ENCODE results near the gene TYW5. TPM values are rescaled to one million over a fixed set of nuclear protein-coding genes. Genes with fewer than 3 reads are reported as not detected.

The TYW5 gene
- polyA plus RNA-seq, 2 donors = 2.4 to 3.5 TPM

DNA sequence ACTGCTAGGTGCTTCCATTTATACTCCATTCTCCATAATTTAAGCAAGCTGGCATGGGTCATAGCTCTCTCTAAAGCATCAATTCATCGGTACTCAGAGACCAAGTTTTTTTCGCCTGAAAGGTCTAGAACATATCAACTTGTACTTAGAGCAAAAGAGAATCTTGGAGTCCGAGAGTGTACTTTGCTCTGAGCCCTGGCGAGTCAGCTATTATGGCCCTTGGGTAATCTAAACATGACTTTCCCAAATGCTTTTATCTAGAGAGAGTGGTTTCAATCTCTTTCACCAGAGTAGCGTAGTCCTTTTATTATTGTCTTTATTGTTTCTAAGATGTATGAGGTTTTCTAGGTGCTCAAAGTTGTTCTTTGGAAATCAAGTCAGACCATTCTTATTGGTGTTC lies 34.5 kb upstream of the TYW5 start:
- no peaks in the 10 kb centered on the region for H3K4me1 ChIP-seq (ENCODE audit: control insufficient read depth in 2 of 2, insufficient read depth in 2 of 2, low read length in 1 of 2)
- no peak overlapping the region for H3K4me3 ChIP-seq (ENCODE audit: low read depth in 1 of 2, low read length in 2 of 2)
- H3K27ac ChIP-seq (ENCODE audit: low read depth in 2 of 2, low read length in 1 of 2) = no peak overlapping the region
- H3K36me3 ChIP-seq (ENCODE audit: control insufficient read depth in 2 of 2, insufficient read depth in 2 of 2, low read length in 1 of 2) = no peaks in the 10 kb centered on the region
- WGBS, 2 donors = 87 to 94% methylated on average over 5 of the region's 5 CpGs
- H3K27me3 ChIP-seq (ENCODE audit: control insufficient read depth in 1 of 2, insufficient read depth in 2 of 2, low read length in 2 of 2) = no peaks in the 10 kb centered on the region
- H3K9me3 ChIP-seq (ENCODE audit: control insufficient read depth in 2 of 2, insufficient read depth in 1 of 2, low read depth in 1 of 2, low read length in 1 of 2) = no peaks in the 10 kb centered on the region

DNA sequence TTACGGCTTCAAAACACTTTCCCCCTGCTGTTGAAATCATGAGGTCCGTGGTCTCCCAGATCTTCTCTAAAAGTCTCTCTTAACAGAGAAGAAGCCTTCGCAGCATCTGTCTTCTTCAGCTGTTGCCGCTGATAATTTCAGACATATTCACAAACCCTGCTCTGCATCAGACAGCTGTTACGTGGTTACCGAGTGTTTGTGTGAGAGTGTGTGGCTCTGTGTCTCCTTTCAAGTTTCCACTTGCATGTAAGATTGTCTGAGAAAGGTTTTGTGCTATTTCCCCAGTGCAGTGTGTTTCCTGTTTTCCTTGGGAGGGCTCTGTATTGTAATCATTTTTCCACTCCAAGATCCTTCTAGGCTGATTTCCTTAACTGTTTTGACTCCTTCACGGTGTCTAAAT lies 32.9 kb upstream of the TYW5 start:
- no peaks in the 10 kb centered on the region for H3K4me1 ChIP-seq (ENCODE audit: control insufficient read depth in 2 of 2, insufficient read depth in 2 of 2, low read length in 1 of 2)
- H3K36me3 ChIP-seq (ENCODE audit: control insufficient read depth in 2 of 2, insufficient read depth in 2 of 2, low read length in 1 of 2) = no peaks in the 10 kb centered on the region
- H3K9me3 ChIP-seq (ENCODE audit: control insufficient read depth in 2 of 2, insufficient read depth in 1 of 2, low read depth in 1 of 2, low read length in 1 of 2) = no peaks in the 10 kb centered on the region
- no peak overlapping the region for H3K27ac ChIP-seq (ENCODE audit: low read depth in 2 of 2, low read length in 1 of 2)
- H3K27me3 ChIP-seq (ENCODE audit: control insufficient read depth in 1 of 2, insufficient read depth in 2 of 2, low read length in 2 of 2) = no peaks in the 10 kb centered on the region
- no peak overlapping the region for H3K4me3 ChIP-seq (ENCODE audit: low read depth in 1 of 2, low read length in 2 of 2)
- 35 to 44% methylated on average over 7 of the region's 7 CpGs for WGBS, 2 donors

DNA sequence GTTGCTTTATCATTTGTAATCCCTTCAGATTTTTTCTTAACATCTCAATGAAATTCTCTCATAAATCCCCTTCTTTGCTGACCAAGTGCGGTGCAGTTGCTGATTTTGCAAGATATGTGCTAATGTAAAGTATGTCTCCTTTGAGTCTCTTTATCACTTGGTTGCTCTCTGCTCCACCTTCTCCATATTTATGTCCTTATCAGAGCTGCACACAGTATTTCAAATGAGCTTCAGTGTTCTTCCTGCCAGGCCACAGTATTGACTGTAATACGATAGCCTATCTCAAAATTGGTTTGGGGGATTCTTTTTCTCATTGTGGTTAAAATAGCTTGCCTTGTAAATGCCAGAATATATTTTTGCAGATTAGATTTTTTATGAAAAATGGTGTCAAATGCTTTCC lies 32.3 kb upstream of the TYW5 start:
- Histone ChIP-seq H3K27me3 (ENCODE audit: control insufficient read depth in 1 of 2, insufficient read depth in 2 of 2, low read length in 2 of 2) (no peaks in the 10 kb centered on the region), H3K27ac (ENCODE audit: low read depth in 2 of 2, low read length in 1 of 2) (no peak overlapping the region), H3K36me3 (ENCODE audit: control insufficient read depth in 2 of 2, insufficient read depth in 2 of 2, low read length in 1 of 2) (no peaks in the 10 kb centered on the region), H3K9me3 (ENCODE audit: control insufficient read depth in 2 of 2, insufficient read depth in 1 of 2, low read depth in 1 of 2, low read length in 1 of 2) (no peaks in the 10 kb centered on the region), H3K4me3 (ENCODE audit: low read depth in 1 of 2, low read length in 2 of 2) (no peak overlapping the region), H3K4me1 (ENCODE audit: control insufficient read depth in 2 of 2, insufficient read depth in 2 of 2, low read length in 1 of 2) (no peaks in the 10 kb centered on the region)
- 83 to 88% methylated on average over 2 of the region's 2 CpGs for WGBS, 2 donors

DNA sequence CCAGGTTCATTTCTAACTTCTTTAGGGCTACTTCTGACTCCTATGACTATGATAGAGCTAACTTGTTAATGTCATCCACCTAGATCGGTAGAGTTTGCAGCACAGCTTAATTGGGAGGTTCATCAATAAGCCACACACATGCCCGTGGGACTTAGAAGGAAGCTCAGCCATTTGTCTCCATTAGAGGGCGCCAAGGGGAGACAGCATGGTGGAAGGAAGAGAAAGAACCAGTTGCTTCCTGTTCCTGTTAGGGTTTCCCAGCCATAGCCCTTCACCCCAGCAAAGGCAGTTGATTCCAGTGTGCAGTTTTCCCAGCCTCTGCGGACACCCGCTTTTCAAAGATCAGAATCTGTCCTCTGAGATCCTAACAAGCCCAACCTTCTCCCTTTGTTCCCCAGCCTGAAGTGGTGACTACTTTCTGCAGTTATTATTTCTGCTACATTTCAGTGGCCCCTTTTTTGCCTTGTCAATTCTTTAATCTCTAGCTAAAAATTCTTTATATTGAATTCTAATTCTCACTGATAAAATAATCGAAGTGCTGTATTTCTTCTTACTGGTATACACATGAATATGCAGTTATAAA lies 30.4 kb upstream of the TYW5 start:
- Histone ChIP-seq H3K9me3 (ENCODE audit: control insufficient read depth in 2 of 2, insufficient read depth in 1 of 2, low read depth in 1 of 2, low read length in 1 of 2) (no peaks in the 10 kb centered on the region), H3K4me3 (ENCODE audit: low read depth in 1 of 2, low read length in 2 of 2) (no peak overlapping the region), H3K4me1 (ENCODE audit: control insufficient read depth in 2 of 2, insufficient read depth in 2 of 2, low read length in 1 of 2) (peaks cover 0 to 3% of the 10 kb centered on the region in 2 donors), H3K27ac (ENCODE audit: low read depth in 2 of 2, low read length in 1 of 2) (no peak overlapping the region), H3K36me3 (ENCODE audit: control insufficient read depth in 2 of 2, insufficient read depth in 2 of 2, low read length in 1 of 2) (no peaks in the 10 kb centered on the region), H3K27me3 (ENCODE audit: control insufficient read depth in 1 of 2, insufficient read depth in 2 of 2, low read length in 2 of 2) (no peaks in the 10 kb centered on the region)
- 65 to 67% methylated on average over 6 of the region's 6 CpGs for WGBS, 2 donors

DNA sequence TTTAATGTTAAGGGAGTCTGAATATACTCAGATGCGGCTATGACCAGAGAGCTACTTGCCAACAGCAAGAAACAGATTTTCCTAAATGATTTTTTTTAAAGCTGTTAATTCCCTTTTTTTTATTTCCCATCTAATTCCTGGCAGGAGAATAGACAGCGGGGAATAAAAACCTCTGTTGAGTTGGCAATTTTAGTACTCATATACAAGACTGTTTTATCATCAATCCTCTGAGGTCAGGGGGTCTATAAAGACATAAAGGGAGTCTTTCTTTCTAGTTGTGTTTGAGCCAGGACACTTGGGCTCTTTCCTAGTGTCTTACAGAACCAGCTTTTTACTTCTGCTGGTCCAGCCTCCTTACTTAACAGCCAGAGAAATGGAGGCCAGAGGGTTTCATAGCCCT lies 29.5 kb upstream of the TYW5 start:
- H3K27ac ChIP-seq (ENCODE audit: low read depth in 2 of 2, low read length in 1 of 2) = no peak overlapping the region
- no peaks in the 10 kb centered on the region for H3K27me3 ChIP-seq (ENCODE audit: control insufficient read depth in 1 of 2, insufficient read depth in 2 of 2, low read length in 2 of 2)
- H3K4me1 ChIP-seq (ENCODE audit: control insufficient read depth in 2 of 2, insufficient read depth in 2 of 2, low read length in 1 of 2) = peaks cover 0 to 3% of the 10 kb centered on the region in 2 donors
- WGBS, 2 donors = 75 to 84% methylated on average over 2 of the region's 2 CpGs
- H3K36me3 ChIP-seq (ENCODE audit: control insufficient read depth in 2 of 2, insufficient read depth in 2 of 2, low read length in 1 of 2) = no peaks in the 10 kb centered on the region
- no peak overlapping the region for H3K4me3 ChIP-seq (ENCODE audit: low read depth in 1 of 2, low read length in 2 of 2)
- H3K9me3 ChIP-seq (ENCODE audit: control insufficient read depth in 2 of 2, insufficient read depth in 1 of 2, low read depth in 1 of 2, low read length in 1 of 2) = no peaks in the 10 kb centered on the region

DNA sequence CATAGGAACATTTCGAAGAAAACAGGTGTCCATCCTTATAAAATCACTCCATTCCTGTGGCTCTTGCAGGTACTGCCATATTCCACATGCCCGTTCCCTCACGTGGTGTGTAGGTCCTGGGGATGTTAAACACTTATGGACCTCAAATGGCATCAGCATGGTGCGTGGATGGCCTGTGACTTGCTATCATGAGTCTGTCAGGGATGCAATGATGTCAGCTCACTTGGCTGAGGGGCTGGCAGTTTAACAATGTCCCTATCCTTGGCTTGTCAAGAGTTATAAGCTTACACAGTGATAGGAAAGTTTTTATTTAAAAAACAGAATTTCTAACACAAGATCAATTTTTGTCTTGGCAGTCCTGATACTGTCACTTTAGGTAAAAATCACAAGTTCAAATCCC lies 28.9 kb upstream of the TYW5 start:
- no peaks in the 10 kb centered on the region for H3K36me3 ChIP-seq (ENCODE audit: control insufficient read depth in 2 of 2, insufficient read depth in 2 of 2, low read length in 1 of 2)
- H3K27ac ChIP-seq (ENCODE audit: low read depth in 2 of 2, low read length in 1 of 2) = no peak overlapping the region
- WGBS, 2 donors = 71 to 87% methylated on average over 4 of the region's 4 CpGs
- peaks cover 0 to 3% of the 10 kb centered on the region in 2 donors for H3K4me1 ChIP-seq (ENCODE audit: control insufficient read depth in 2 of 2, insufficient read depth in 2 of 2, low read length in 1 of 2)
- no peak overlapping the region for H3K4me3 ChIP-seq (ENCODE audit: low read depth in 1 of 2, low read length in 2 of 2)
- no peaks in the 10 kb centered on the region for H3K9me3 ChIP-seq (ENCODE audit: control insufficient read depth in 2 of 2, insufficient read depth in 1 of 2, low read depth in 1 of 2, low read length in 1 of 2)
- H3K27me3 ChIP-seq (ENCODE audit: control insufficient read depth in 1 of 2, insufficient read depth in 2 of 2, low read length in 2 of 2) = no peaks in the 10 kb centered on the region

DNA sequence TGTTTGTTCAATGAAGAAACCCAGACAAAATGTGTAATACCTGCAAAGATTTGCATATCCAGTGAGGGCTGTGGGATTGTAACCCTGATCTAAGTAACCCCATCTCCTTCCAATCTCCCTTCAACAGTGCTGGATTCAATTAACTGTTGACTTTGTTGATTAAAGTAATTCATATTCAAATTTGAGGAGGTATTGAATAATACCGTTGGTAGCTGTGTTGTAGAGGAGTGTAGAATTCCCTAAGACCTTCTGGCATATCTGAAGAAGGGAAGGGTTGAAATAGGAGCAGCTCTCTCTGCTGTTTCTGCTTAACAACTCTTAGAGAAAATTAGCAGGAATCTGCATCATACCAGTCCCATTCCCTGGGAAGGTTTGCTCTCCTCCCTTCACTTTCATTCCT lies 28.2 kb upstream of the TYW5 start:
- H3K4me1 ChIP-seq (ENCODE audit: control insufficient read depth in 2 of 2, insufficient read depth in 2 of 2, low read length in 1 of 2) = peaks cover 0 to 3% of the 10 kb centered on the region in 2 donors
- H3K36me3 ChIP-seq (ENCODE audit: control insufficient read depth in 2 of 2, insufficient read depth in 2 of 2, low read length in 1 of 2) = no peaks in the 10 kb centered on the region
- no peak overlapping the region for H3K27ac ChIP-seq (ENCODE audit: low read depth in 2 of 2, low read length in 1 of 2)
- H3K4me3 ChIP-seq (ENCODE audit: low read depth in 1 of 2, low read length in 2 of 2) = no peak overlapping the region
- no peaks in the 10 kb centered on the region for H3K27me3 ChIP-seq (ENCODE audit: control insufficient read depth in 1 of 2, insufficient read depth in 2 of 2, low read length in 2 of 2)
- 69 to 77% methylated on average over 1 of the region's 1 CpG for WGBS, 2 donors
- no peaks in the 10 kb centered on the region for H3K9me3 ChIP-seq (ENCODE audit: control insufficient read depth in 2 of 2, insufficient read depth in 1 of 2, low read depth in 1 of 2, low read length in 1 of 2)

DNA sequence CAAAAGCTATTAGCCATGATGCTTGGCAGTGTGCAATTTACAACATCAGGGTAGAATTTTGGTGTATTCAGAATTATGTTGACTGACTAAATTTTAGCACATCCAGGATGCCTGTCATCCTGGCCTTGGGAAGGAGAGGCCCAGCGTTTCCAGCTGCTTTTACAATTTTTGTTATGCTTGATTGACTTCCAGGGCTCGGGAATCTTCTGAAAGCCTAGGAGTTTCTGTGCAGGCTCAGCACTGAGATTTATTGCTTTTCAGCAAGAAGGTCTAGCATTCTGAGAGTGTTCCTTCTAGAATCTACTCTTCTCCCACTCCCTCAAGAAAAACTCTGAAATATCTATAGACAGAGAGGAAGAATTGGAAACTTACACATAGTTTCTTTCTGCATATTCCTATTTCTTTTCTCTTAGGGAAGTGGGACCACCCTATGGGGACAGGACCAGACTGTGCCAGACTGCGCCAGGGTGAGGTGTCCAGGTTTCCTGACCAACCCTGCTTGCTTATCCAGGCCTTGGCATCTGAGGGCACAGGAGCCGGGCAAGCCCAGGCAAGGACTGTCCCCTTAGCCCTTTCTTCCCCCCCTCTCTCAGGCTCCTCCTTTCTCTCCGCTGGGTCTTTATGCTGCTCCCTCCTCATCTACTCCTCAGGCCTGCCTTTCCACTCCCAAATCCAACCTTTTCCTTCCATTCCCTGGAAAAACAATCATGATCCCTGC lies 27.0 kb upstream of the TYW5 start:
- Histone ChIP-seq H3K27me3 (ENCODE audit: control insufficient read depth in 1 of 2, insufficient read depth in 2 of 2, low read length in 2 of 2) (no peaks in the 10 kb centered on the region), H3K4me1 (ENCODE audit: control insufficient read depth in 2 of 2, insufficient read depth in 2 of 2, low read length in 1 of 2) (peaks cover 0 to 3% of the 10 kb centered on the region in 2 donors), H3K27ac (ENCODE audit: low read depth in 2 of 2, low read length in 1 of 2) (no peak overlapping the region), H3K4me3 (ENCODE audit: low read depth in 1 of 2, low read length in 2 of 2) (no peak overlapping the region), H3K36me3 (ENCODE audit: control insufficient read depth in 2 of 2, insufficient read depth in 2 of 2, low read length in 1 of 2) (no peaks in the 10 kb centered on the region), H3K9me3 (ENCODE audit: control insufficient read depth in 2 of 2, insufficient read depth in 1 of 2, low read depth in 1 of 2, low read length in 1 of 2) (no peaks in the 10 kb centered on the region)
- WGBS, 2 donors = 63 to 67% methylated on average over 5 of the region's 5 CpGs

DNA sequence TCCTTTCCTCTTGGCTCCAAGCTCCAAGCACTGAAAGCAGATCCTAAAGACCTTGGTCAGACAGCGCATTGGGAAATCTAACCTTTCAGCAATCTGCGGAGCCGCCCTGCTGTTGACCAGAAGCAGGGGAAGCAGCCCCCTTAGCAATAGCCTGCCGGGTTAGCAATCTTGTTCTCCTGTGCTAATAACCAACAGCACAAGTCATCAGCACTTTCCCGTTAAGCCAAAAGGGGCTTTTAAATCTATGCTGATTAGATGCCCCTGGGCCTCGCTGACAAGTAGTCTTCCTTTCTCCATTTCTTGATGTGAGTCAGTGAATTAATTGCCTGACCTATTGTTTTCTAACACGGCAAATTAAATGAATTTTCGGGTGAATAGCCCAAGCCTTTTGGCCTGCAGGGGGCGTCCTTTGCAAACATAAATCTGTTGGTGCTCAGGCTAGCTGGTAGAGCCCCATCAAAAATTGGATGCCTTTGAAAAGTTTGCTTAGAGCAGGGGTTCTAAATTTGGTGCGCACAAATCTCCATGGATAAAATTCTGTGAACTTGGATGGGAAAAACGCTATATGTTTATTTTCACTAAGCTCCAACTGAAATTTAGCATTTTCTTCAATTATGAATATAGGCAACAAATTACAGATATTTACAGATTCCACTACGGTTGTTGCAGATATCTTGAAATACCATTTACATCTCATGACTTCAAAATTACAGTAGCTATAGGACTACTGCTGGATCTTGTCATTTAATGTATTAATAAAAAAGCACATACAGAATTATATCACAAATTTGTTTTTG lies 24.7 kb upstream of the TYW5 start:
- no peaks in the 10 kb centered on the region for H3K36me3 ChIP-seq (ENCODE audit: control insufficient read depth in 2 of 2, insufficient read depth in 2 of 2, low read length in 1 of 2)
- H3K4me3 ChIP-seq (ENCODE audit: low read depth in 1 of 2, low read length in 2 of 2) = peak overlapping the region in 1 of 2 donors; percentile 23
- peak overlapping the region; percentile 7 to 20 for H3K27ac ChIP-seq (ENCODE audit: low read depth in 2 of 2, low read length in 1 of 2)
- no peaks in the 10 kb centered on the region for H3K27me3 ChIP-seq (ENCODE audit: control insufficient read depth in 1 of 2, insufficient read depth in 2 of 2, low read length in 2 of 2)
- H3K9me3 ChIP-seq (ENCODE audit: control insufficient read depth in 2 of 2, insufficient read depth in 1 of 2, low read depth in 1 of 2, low read length in 1 of 2) = no peaks in the 10 kb centered on the region
- H3K4me1 ChIP-seq (ENCODE audit: control insufficient read depth in 2 of 2, insufficient read depth in 2 of 2, low read length in 1 of 2) = peaks cover 0 to 3% of the 10 kb centered on the region in 2 donors
- WGBS, 2 donors = 15 to 17% methylated on average over 12 of the region's 12 CpGs

Data from esophagus (tissue), 2 donors.